ENCODE data around the gene DNAL4.

Gene DNAL4

GRCh38 chr22:38739300-38740055 lies 54.5 kb downstream of the DNAL4 start:
- H2AFZ ChIP-seq (ENCODE audit: low read depth, low read length): no peak overlapping the region
- no peak for DNase-seq
- TF ChIP-seq EZH2 (IDR thresholded peaks at IDR 0.05; ENCODE audit: borderline replicate concordance, low read depth, low read length, severe bottlenecking): no peak
- TF ChIP-seq, protein P1, sequence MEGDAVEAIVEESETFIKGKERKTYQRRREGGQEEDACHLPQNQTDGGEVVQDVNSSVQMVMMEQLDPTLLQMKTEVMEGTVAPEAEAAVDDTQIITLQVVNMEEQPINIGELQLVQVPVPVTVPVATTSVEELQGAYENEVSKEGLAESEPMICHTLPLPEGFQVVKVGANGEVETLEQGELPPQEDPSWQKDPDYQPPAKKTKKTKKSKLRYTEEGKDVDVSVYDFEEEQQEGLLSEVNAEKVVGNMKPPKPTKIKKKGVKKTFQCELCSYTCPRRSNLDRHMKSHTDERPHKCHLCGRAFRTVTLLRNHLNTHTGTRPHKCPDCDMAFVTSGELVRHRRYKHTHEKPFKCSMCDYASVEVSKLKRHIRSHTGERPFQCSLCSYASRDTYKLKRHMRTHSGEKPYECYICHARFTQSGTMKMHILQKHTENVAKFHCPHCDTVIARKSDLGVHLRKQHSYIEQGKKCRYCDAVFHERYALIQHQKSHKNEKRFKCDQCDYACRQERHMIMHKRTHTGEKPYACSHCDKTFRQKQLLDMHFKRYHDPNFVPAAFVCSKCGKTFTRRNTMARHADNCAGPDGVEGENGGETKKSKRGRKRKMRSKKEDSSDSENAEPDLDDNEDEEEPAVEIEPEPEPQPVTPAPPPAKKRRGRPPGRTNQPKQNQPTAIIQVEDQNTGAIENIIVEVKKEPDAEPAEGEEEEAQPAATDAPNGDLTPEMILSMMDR (IDR thresholded peaks at IDR 0.05; ENCODE audit: borderline replicate concordance, extremely low read depth, low read length, poor library complexity, severe bottlenecking): no peak
- ATAC-seq (ENCODE audit: insufficient read depth, low read depth): no peak
- no peak overlapping the region for H3K27ac ChIP-seq (ENCODE audit: low read length)
- H3K9me3 ChIP-seq (ENCODE audit: insufficient read depth, low read length, severe bottlenecking): no peaks in the 10 kb centered on the region
- no peak overlapping the region for H3K4me3 ChIP-seq (ENCODE audit: low read depth in 1 of 2, low read length in 2 of 2)
- no peak overlapping the region for H3K4me2 ChIP-seq (ENCODE audit: insufficient read depth, low read length)
- H3K79me2 ChIP-seq (ENCODE audit: insufficient read depth, low read length): no peaks in the 10 kb centered on the region
- H3K9ac ChIP-seq (ENCODE audit: low read depth, low read length): no peak overlapping the region
- peaks cover 40% of the 10 kb centered on the region for H4K20me1 ChIP-seq (ENCODE audit: insufficient read depth, low read length)
- no peaks in the 10 kb centered on the region for H3K4me1 ChIP-seq (ENCODE audit: insufficient read depth, low read length)
- no peaks in the 10 kb centered on the region for H3K27me3 ChIP-seq (ENCODE audit: insufficient read depth, low read length, poor library complexity)
- H3K36me3 ChIP-seq (ENCODE audit: insufficient read depth, low read length): peaks cover 99% of the 10 kb centered on the region

GRCh38 chr22:38738475-38739070 lies 55.4 kb downstream of the DNAL4 start:
- H3K4me3 ChIP-seq (ENCODE audit: low read depth in 1 of 2, low read length in 2 of 2): no peak overlapping the region
- H3K4me1 ChIP-seq (ENCODE audit: insufficient read depth, low read length): no peaks in the 10 kb centered on the region
- H3K9me3 ChIP-seq (ENCODE audit: insufficient read depth, low read length, severe bottlenecking): no peaks in the 10 kb centered on the region
- no peaks in the 10 kb centered on the region for H3K79me2 ChIP-seq (ENCODE audit: insufficient read depth, low read length)
- no peak for DNase-seq
- H3K9ac ChIP-seq (ENCODE audit: low read depth, low read length): no peak overlapping the region
- no peaks in the 10 kb centered on the region for H3K27me3 ChIP-seq (ENCODE audit: insufficient read depth, low read length, poor library complexity)
- no peak for ATAC-seq (ENCODE audit: insufficient read depth, low read depth)
- no peak overlapping the region for H2AFZ ChIP-seq (ENCODE audit: low read depth, low read length)
- peaks cover 49% of the 10 kb centered on the region for H4K20me1 ChIP-seq (ENCODE audit: insufficient read depth, low read length)
- no peak overlapping the region for H3K4me2 ChIP-seq (ENCODE audit: insufficient read depth, low read length)
- H3K27ac ChIP-seq (ENCODE audit: low read length): no peak overlapping the region
- H3K36me3 ChIP-seq (ENCODE audit: insufficient read depth, low read length): peaks cover 99% of the 10 kb centered on the region
- TF ChIP-seq, protein P1 (IDR thresholded peaks at IDR 0.05; ENCODE audit: borderline replicate concordance, extremely low read depth, low read length, poor library complexity, severe bottlenecking): no peak
- TF ChIP-seq EZH2 (IDR thresholded peaks at IDR 0.05; ENCODE audit: borderline replicate concordance, low read depth, low read length, severe bottlenecking): no peak

- Histone ChIP-seq H3K36me3 (ENCODE audit: insufficient read depth, low read length) (peaks cover 98% of the 10 kb centered on the region), H3K27ac (ENCODE audit: low read length) (no peak overlapping the region), H4K20me1 (ENCODE audit: insufficient read depth, low read length) (peaks cover 52% of the 10 kb centered on the region), H3K79me2 (ENCODE audit: insufficient read depth, low read length) (no peaks in the 10 kb centered on the region), H3K4me3 (ENCODE audit: low read depth in 1 of 2, low read length in 2 of 2) (no peak overlapping the region), H3K9me3 (ENCODE audit: insufficient read depth, low read length, severe bottlenecking) (no peaks in the 10 kb centered on the region), H2AFZ (ENCODE audit: low read depth, low read length) (no peak overlapping the region), H3K27me3 (ENCODE audit: insufficient read depth, low read length, poor library complexity) (no peaks in the 10 kb centered on the region), H3K4me2 (ENCODE audit: insufficient read depth, low read length) (no peak overlapping the region), H3K9ac (ENCODE audit: low read depth, low read length) (no peak overlapping the region), H3K4me1 (ENCODE audit: insufficient read depth, low read length) (no peaks in the 10 kb centered on the region)
- ATAC-seq (ENCODE audit: insufficient read depth, low read depth) (no peak), DNase-seq (no peak)
- TF ChIP-seq, protein P1 (IDR thresholded peaks at IDR 0.05; ENCODE audit: borderline replicate concordance, extremely low read depth, low read length, poor library complexity, severe bottlenecking): no peak
- TF ChIP-seq EZH2 (IDR thresholded peaks at IDR 0.05; ENCODE audit: borderline replicate concordance, low read depth, low read length, severe bottlenecking): no peak
Observed at GRCh38 chr22:38737302-38738060, 56.5 kb downstream of the DNAL4 start.
